Thyroid gland (tissue), 4 donors: ENCODE measurements around the gene PCGF3.

Experiments
- POLR2A ChIP-seq, 2 donors: fragments of 450-650 bp; IDR thresholded peaks; one replicate each; pipeline ENCODE4 v1.6.1; 2017; ENCODE audit warnings: antibody characterized with exemption in 2 of 2, mild to moderate bottlenecking in 2 of 2, moderate library complexity in 1 of 2
- TF ChIP-seq, protein P1 (sequence below), 6 experiments: fragments of 200-600 bp in 3 of 6; fragments of 450-650 bp in 3 of 6; sonication (generic) in 3 of 6; IDR thresholded peaks; one replicate each; pipeline ENCODE4 v1.5.1; 2016 to 2019; ENCODE audit warnings: antibody characterized with exemption in 6 of 6, mild to moderate bottlenecking in 2 of 6, inconsistent platforms in 1 of 6, moderate library complexity in 1 of 6

DNA sequence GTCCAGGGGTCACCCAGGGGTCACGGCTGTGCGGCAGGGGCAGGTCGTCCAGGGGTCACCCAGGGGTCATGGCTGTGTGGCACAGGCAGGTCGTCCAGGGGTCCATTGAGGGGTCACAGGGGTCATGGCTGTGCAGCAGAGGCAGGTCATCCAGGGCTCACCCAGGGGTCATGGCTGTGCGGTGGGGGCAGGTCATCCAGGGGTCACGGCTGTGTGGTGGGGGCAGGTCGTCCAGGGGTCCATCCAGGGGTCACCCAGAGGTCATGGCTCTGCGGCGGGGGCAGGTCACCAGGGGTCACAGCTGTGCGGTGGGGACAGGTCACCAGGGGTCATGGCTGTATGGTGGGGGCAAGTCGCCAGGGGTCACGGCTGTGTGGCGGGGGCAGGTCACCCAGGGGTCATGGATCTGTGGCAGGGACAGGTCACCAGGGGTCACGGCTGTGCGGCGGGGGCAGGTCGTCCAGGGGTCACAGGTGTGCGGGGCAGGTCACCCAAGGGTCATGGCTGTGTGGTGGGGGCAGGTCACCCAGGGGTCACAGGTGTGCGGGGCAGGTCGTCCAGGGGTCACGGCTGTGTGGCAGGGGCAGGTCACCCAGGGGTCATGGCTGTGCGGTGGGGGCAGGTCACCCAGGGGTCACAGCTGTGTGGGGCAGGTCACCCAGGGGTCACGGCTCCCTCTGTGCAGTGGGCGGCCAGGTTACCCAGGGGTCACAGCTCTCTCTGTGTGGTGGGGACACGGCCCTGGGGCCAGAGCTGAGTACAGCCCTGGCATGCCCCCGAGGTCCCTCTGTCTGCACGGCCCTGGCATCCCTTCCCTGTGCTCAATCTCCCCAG is 47.6 kb upstream of the PCGF3 start:
- TF ChIP-seq, protein P1, sequence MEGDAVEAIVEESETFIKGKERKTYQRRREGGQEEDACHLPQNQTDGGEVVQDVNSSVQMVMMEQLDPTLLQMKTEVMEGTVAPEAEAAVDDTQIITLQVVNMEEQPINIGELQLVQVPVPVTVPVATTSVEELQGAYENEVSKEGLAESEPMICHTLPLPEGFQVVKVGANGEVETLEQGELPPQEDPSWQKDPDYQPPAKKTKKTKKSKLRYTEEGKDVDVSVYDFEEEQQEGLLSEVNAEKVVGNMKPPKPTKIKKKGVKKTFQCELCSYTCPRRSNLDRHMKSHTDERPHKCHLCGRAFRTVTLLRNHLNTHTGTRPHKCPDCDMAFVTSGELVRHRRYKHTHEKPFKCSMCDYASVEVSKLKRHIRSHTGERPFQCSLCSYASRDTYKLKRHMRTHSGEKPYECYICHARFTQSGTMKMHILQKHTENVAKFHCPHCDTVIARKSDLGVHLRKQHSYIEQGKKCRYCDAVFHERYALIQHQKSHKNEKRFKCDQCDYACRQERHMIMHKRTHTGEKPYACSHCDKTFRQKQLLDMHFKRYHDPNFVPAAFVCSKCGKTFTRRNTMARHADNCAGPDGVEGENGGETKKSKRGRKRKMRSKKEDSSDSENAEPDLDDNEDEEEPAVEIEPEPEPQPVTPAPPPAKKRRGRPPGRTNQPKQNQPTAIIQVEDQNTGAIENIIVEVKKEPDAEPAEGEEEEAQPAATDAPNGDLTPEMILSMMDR (IDR thresholded peaks at IDR 0.05), result no peak
- TF ChIP-seq POLR2A (IDR thresholded peaks at IDR 0.05), result no peak
